IMR-90 (cell line): ENCODE measurements around the gene ANKMY2. TPM values are rescaled to one million over a fixed set of nuclear protein-coding genes. Genes with fewer than 3 reads are reported as not detected.
"Not testable (repeated sequence)": the region's sequence is repeated elsewhere in the genome, so short reads cannot be mapped to it uniquely, and the experiment has no call there.

ENCODE experiments used
- ATAC-seq: fragments of 200-7000 bp; cut with Tn5 transposase; 2 replicates; pipeline ENCODE4 v1.9.1; 2020; ENCODE audit warnings: low read depth, mild to moderate bottlenecking, moderate library complexity
- BruUV-seq: library from RNA; stranded (reverse); fragments of 400-500 nt; replicated peaks from 2 replicates; lab custom pipeline; 2021; lab: Mats Ljungman, UMichigan
- CTCF ChIA-PET: fragments of 300-600 bp; formaldehyde crosslinking; extraction: SDS; loops from one replicate; lab custom pipeline; 2021; ENCODE audit warnings: antibody characterized with exemption; lab: Yijun Ruan, JAX
- POLR2A ChIA-PET: fragments of 300-600 bp; sonication (Branson Sonifier 250); formaldehyde crosslinking; loops from one replicate; lab custom pipeline; 2022; ENCODE audit warnings: antibody characterized with exemption; ENCODE audit not compliant: unreplicated experiment; lab: Charles Lee
- DNase-seq: peaks from one replicate; pipeline ENCODE4 v3.0.0; 2013
- H2AFZ ChIP-seq: replicated peaks from 2 replicates; pipeline ENCODE3; 2013; ENCODE audit warnings: low read length, mild to moderate bottlenecking; ENCODE audit not compliant: poor library complexity
- H2AK5ac ChIP-seq: 2 replicates; pipeline ENCODE4 v1.6.1; 2013; ENCODE audit warnings: low read depth, low read length, inconsistent platforms
- H2AK9ac ChIP-seq: replicated peaks from 2 replicates; pipeline ENCODE3; 2013; ENCODE audit warnings: mild to moderate bottlenecking, low read depth, low read length, moderate library complexity; ENCODE audit not compliant: poor library complexity
- H2BK120ac ChIP-seq: 2 replicates; pipeline ENCODE4 v1.6.1; 2013; ENCODE audit warnings: low read depth, low read length, inconsistent platforms
- H2BK15ac ChIP-seq: 3 replicates; pipeline ENCODE4 v1.6.1; 2013; ENCODE audit warnings: low read depth, low read length, inconsistent platforms
- H2BK20ac ChIP-seq: 2 replicates; pipeline ENCODE4 v1.6.1; 2013; ENCODE audit warnings: low read depth, mild to moderate bottlenecking, inconsistent platforms, low read length, moderate library complexity
- H2BK5ac ChIP-seq: 2 replicates; pipeline ENCODE4 v1.6.1; 2013; ENCODE audit warnings: mild to moderate bottlenecking, low read depth, low read length, inconsistent platforms; ENCODE audit not compliant: poor library complexity, severe bottlenecking
- H3K14ac ChIP-seq: replicated peaks from 2 replicates; pipeline ENCODE4 v1.6.1; 2013; ENCODE audit warnings: low read depth, low read length, inconsistent platforms
- H3K18ac ChIP-seq: 2 replicates; pipeline ENCODE4 v1.6.1; 2013; ENCODE audit warnings: low read depth, low read length, control low read depth
- H3K23ac ChIP-seq: 2 replicates; pipeline ENCODE4 v1.6.1; 2013; ENCODE audit warnings: low read depth, low read length, inconsistent platforms
- H3K27ac ChIP-seq: 2 replicates; pipeline ENCODE4 v1.5.1; 2013; ENCODE audit warnings: mild to moderate bottlenecking, control low read depth, low read length; ENCODE audit not compliant: insufficient read depth
- H3K27me3 ChIP-seq: 2 replicates; pipeline ENCODE4 v1.6.1; 2013; ENCODE audit warnings: low read length; ENCODE audit not compliant: control insufficient read depth, insufficient read depth
- H3K36me3 ChIP-seq: 2 replicates; pipeline ENCODE4 v1.6.1; 2013; ENCODE audit warnings: low read length, mixed read lengths; ENCODE audit not compliant: control insufficient read depth, insufficient read depth
- H3K4ac ChIP-seq: 2 replicates; pipeline ENCODE4 v1.6.1; 2013; ENCODE audit warnings: low read depth, low read length, inconsistent platforms
- H3K4me1 ChIP-seq: 2 replicates; pipeline ENCODE4 v1.6.1; 2013; ENCODE audit warnings: low read length, mixed read lengths; ENCODE audit not compliant: control insufficient read depth, insufficient read depth
- H3K4me2 ChIP-seq: 2 replicates; pipeline ENCODE4 v1.6.1; 2013; ENCODE audit warnings: low read depth, mild to moderate bottlenecking, control low read depth, low read length, moderate library complexity
- H3K4me3 ChIP-seq: 2 replicates; pipeline ENCODE4 v1.5.1; 2013; ENCODE audit warnings: low read depth, mild to moderate bottlenecking, control low read depth, low read length, moderate library complexity; ENCODE audit not compliant: insufficient read depth
- H3K56ac ChIP-seq: 2 replicates; pipeline ENCODE4 v1.6.1; 2013; ENCODE audit warnings: low read length, inconsistent platforms; ENCODE audit not compliant: insufficient read depth; ENCODE audit errors: extremely low read depth
- H3K79me1 ChIP-seq, 2 experiments: 2 replicates each; pipeline ENCODE4 v1.6.1; 2013; ENCODE audit warnings: low read length in 2 of 2, inconsistent platforms in 1 of 2, low read depth in 1 of 2
- H3K9ac ChIP-seq: 2 replicates; pipeline ENCODE4 v1.6.1; 2013; ENCODE audit warnings: low read depth, low read length, control low read depth
- H3K9me1 ChIP-seq: 2 replicates; pipeline ENCODE4 v1.6.1; 2013; ENCODE audit warnings: low read length, inconsistent platforms; ENCODE audit not compliant: insufficient read depth
- H3K9me3 ChIP-seq: 2 replicates; pipeline ENCODE4 v1.6.1; 2013; ENCODE audit warnings: low read length; ENCODE audit not compliant: control insufficient read depth, insufficient read depth
- H4K20me1 ChIP-seq: 2 replicates; pipeline ENCODE4 v1.6.1; 2013; ENCODE audit warnings: low read length, inconsistent platforms; ENCODE audit not compliant: insufficient read depth
- H4K5ac ChIP-seq: 2 replicates; pipeline ENCODE4 v1.6.1; 2013; ENCODE audit warnings: mild to moderate bottlenecking, low read depth, low read length, control low read depth
- H4K8ac ChIP-seq, 2 experiments: 2 replicates each; pipeline ENCODE4 v1.6.1; 2013; ENCODE audit warnings: low read depth in 2 of 2, low read length in 2 of 2, control low read depth in 1 of 2, inconsistent platforms in 1 of 2
- H4K91ac ChIP-seq: 2 replicates; pipeline ENCODE4 v1.6.1; 2013; ENCODE audit warnings: low read depth, low read length, inconsistent platforms; ENCODE audit not compliant: insufficient read depth
- WGBS, 2 experiments: methylation state at CpG; one replicate each; pipeline versions ENCODE4 v1.1.5 to v1.1.7; 2013; ENCODE audit warnings: missing lambda C conversion rate in 2 of 2; ENCODE audit not compliant: insufficient read length in 1 of 2; ENCODE audit errors: extremely low coverage in 2 of 2; 5-methylcytosine and 5-hydroxymethylcytosine counted together
- dilution Hi-C: fragments of 300-500 bp; cut with HindIII; formaldehyde crosslinking; loops from one replicate; pipeline ENCODE4 v1.14.3; 2018; ENCODE audit warnings: low sequenced_read_pairs; ENCODE audit not compliant: unreplicated experiment
- in situ Hi-C: fragments of 300-500 bp; cut with MboI; formaldehyde crosslinking; loops from 3 replicates; pipeline ENCODE4 v1.14.3; 2019; ENCODE audit warnings: low sequenced_read_pairs, inconsistent platforms, mixed read lengths
- intact Hi-C: fragments of 100-400 bp; cut with micrococcal nuclease; formaldehyde crosslinking; loops from 2 replicates; pipeline ENCODE4 v1.10.0; 2022
- polyA plus RNA-seq, 3 experiments: library from polyadenylated mRNA; depleted of rRNA; stranded (reverse); fragments of >200 nt; gene quantifications; 2 replicates each; pipeline ENCODE4 v1.2.3, GENCODE V29; 2012; ENCODE audit warnings: low replicate concordance in 1 of 3
- total RNA-seq: library from RNA; depleted of rRNA; stranded (reverse); fragments of >200 nt; gene quantifications from 2 replicates; pipeline ENCODE4 v1.2.3, GENCODE V29; 2012

Gene ANKMY2
- total and polyA plus RNA-seq, 2 of the 4 experiments (the other 2 are of a cell fraction), result 19.5 to 41.9 TPM

GRCh38 chr7:16678645-16679566 is 33.4 kb upstream of the ANKMY2 start:
- POLR2A ChIA-PET, H3K9me1 ChIP-seq, H2BK15ac ChIP-seq: not testable (repeated sequence)

More at GRCh38 chr7:16678645-16679566, 33.4 kb upstream of the ANKMY2 start:
- H3K4me1 ChIP-seq, H2BK20ac ChIP-seq, H2BK5ac ChIP-seq, H3K79me1 ChIP-seq, H3K4me3 ChIP-seq, H3K27ac ChIP-seq, H3K4ac ChIP-seq, H2AFZ ChIP-seq, H3K4me2 ChIP-seq, H3K9me3 ChIP-seq, H3K18ac ChIP-seq, H4K8ac ChIP-seq, CTCF ChIA-PET, H4K20me1 ChIP-seq, dilution Hi-C loops, H4K5ac ChIP-seq, H3K27me3 ChIP-seq, H2BK120ac ChIP-seq, H3K9ac ChIP-seq, H2AK5ac ChIP-seq, ATAC-seq, H4K91ac ChIP-seq, H3K23ac ChIP-seq, H3K56ac ChIP-seq, DNase-seq, intact Hi-C loops, H3K14ac ChIP-seq, in situ Hi-C loops, H2AK9ac ChIP-seq, BruUV-seq: not testable (repeated sequence)
- WGBS, 2 experiments, result 98% methylated on average over 6 of the region's 14 CpGs; no CpG with 5 or more reads in 1 of the 2 experiments
- H3K36me3 ChIP-seq, result peaks cover 13% of the 10 kb centered on the region
